ENCODE results near the gene EVA1C.
"Not testable (repeated sequence)": the region's sequence is repeated elsewhere in the genome, so short reads cannot be mapped to it uniquely, and the experiment has no call there.

The EVA1C gene

DNA sequence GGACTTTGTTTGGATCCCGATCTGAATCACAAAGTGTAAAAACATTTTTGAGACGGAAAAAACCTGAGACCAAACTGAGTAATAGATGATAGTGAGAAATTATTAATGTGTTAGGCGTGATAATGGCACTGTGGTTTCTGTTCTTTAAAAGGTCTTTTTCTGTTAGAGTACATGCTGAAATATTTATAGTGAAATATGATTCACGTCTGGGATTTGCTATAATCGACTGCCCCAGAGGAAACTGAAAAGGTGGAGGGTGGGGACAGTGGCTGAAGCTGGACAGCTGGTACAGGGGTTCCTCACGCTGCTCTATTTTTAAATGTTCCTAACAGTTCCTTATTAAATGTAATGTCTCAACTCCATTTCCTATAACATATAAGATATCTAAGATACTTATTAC lies 30.9 kb upstream of the EVA1C start:
- peaks cover 99% of the 10 kb centered on the region for H3K36me3 Mint-ChIP-seq (ENCODE audit: low read depth)
- H3K4me1 Mint-ChIP-seq (ENCODE audit: low read depth), result peaks cover 16% of the 10 kb centered on the region
- H3K27ac Mint-ChIP-seq, result no peak overlapping the region
- no peak overlapping the region for H3K4me3 Mint-ChIP-seq
- DNase-seq, result no peak
- no peaks in the 10 kb centered on the region for H3K27me3 Mint-ChIP-seq
- no peaks in the 10 kb centered on the region for H3K9me3 Mint-ChIP-seq

DNA sequence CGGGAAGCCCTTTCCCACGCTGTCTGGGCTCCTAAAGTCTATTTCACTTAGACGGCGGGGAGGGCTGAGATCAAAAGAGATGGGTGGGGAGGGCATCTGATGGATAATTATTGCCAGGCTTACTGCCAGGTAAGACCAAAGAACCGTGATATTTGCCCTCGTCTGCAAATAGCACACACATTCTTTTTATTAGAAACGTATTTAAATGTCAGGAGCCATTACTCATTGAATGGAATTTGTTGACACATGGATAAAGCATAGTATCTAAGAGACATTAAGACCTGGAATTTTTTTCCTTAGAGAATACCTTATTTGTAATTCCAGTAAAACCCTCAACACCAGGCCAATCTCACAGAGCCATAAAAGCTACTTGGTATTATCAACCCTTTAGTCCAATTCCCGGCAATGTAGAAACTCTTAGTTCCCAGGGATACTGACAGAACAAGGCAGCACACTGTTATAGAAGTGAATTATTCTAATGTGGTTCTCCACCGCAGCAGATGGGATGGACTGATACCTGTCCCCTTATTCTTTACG lies 30.3 kb upstream of the EVA1C start:
- H3K4me3 Mint-ChIP-seq, result no peak overlapping the region
- H3K36me3 Mint-ChIP-seq (ENCODE audit: low read depth), result peaks cover 99% of the 10 kb centered on the region
- H3K9me3 Mint-ChIP-seq, result no peaks in the 10 kb centered on the region
- peak overlapping the region; percentile 15 for H3K27ac Mint-ChIP-seq
- H3K27me3 Mint-ChIP-seq, result no peaks in the 10 kb centered on the region
- peaks cover 22% of the 10 kb centered on the region for H3K4me1 Mint-ChIP-seq (ENCODE audit: low read depth)
- no peak for DNase-seq

DNA sequence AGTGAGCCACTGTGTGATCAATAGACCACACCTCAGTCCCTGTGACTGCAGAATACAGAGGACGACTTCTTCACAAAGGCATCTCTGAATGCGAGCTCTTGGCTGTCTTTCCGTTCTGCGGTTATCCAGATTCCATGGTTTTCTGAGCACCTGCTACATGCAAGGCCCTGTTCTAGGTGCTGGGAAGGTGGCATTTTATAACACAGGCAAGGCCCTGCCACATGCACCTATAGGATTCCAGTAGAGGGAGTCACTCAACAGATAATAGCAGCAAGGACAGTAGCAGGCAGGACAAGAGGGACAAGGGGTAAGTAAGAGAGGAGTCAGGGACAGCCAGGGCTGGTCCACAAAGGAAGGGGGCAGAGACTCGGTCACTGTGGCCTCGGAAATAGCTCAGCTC lies 28.7 kb upstream of the EVA1C start:
- Mint-ChIP-seq H3K4me1 (ENCODE audit: low read depth) (peaks cover 37% of the 10 kb centered on the region), H3K9me3 (no peaks in the 10 kb centered on the region), H3K27ac (no peak overlapping the region), H3K27me3 (no peaks in the 10 kb centered on the region), H3K36me3 (ENCODE audit: low read depth) (peaks cover 99% of the 10 kb centered on the region), H3K4me3 (no peak overlapping the region)
- DNase-seq, result no peak

DNA sequence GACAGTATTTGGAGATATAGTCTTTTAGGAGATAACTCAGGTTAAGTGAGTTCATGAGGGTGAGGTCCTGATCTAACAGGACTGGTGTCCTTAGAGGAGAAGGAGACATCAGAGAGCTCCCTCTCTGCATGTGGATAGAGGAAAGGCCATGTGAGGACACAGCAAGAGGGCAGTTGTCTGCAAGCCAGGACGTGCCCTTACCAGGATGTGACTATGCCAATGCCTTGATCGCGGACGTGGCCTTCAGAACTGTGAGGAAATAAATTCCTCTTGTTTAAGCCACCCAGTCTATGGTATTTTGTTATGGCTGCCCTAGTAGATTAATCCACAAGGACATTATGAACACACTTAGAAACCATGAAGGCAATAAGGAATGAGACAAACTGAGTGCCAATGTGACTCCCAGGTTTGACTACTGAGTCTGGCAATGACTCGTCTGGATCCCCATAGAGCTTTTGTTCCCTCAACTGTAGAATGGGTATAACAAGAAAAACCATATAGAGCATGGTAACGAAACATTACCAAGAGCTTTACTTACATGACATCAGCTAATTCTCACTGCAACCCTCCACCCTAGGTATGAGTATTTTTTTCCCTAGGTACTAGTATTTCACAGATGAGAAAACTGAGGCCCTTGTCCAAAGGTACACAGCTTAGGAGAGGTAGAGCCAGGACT lies 26.2 kb upstream of the EVA1C start:
- H3K36me3 Mint-ChIP-seq (ENCODE audit: low read depth), result peaks cover 98% of the 10 kb centered on the region
- no peak overlapping the region for H3K4me3 Mint-ChIP-seq
- H3K4me1 Mint-ChIP-seq (ENCODE audit: low read depth), result peaks cover 61% of the 10 kb centered on the region

DNA sequence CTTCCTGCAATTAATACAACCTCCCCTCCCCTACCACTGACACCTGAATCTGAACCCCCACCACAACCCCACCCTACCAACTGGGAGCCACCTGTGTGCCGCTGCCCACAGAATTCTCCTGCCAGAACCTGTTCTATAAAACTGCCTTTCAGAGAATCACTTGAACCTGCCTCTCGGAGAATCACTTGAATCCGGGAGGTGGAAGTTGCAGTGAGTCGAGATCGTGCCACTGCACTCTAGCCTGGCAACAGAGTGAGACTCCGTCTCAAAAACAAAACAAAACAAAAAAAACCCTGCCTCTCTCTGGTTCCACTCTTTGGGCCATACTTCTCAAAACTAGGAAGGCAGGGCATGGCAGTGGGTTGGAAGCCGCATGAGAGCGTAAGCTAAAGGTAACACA lies 25.4 kb upstream of the EVA1C start:
- Mint-ChIP-seq H3K9me3 (no peaks in the 10 kb centered on the region), H3K27ac (peak overlapping the region; percentile 69), H3K27me3 (no peaks in the 10 kb centered on the region), H3K4me3 (no peak overlapping the region), H3K4me1 (ENCODE audit: low read depth) (peaks cover 68% of the 10 kb centered on the region), H3K36me3 (ENCODE audit: low read depth) (peaks cover 98% of the 10 kb centered on the region)
- DNase-seq, result no peak

More for the DNA sequence above, 26.2 kb upstream of the EVA1C start:
- peak overlapping the region; percentile 69 for H3K27ac Mint-ChIP-seq
- H3K9me3 Mint-ChIP-seq, result no peaks in the 10 kb centered on the region
- no peak for DNase-seq
- no peaks in the 10 kb centered on the region for H3K27me3 Mint-ChIP-seq

DNA sequence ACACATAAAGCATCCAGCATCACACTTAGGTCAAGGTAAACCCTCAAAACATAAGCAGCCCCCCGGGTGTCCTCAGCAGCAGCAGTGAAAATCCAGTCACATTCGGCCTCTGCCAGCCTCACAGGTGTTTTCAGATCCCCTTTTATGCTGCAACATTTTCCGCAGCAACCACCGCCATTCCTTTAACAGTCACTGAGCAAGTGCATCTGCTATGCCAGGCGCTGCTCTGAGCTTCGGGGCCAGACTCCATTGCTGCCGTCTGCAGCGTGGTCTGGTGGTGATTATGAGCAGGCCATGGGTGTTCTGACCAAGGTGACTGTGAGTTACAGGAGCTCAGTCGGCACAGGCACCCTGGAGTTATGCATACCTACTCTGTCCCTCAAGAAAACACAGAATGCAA lies 24.2 kb upstream of the EVA1C start:
- H3K4me1 Mint-ChIP-seq (ENCODE audit: low read depth), result peaks cover 72% of the 10 kb centered on the region

DNA sequence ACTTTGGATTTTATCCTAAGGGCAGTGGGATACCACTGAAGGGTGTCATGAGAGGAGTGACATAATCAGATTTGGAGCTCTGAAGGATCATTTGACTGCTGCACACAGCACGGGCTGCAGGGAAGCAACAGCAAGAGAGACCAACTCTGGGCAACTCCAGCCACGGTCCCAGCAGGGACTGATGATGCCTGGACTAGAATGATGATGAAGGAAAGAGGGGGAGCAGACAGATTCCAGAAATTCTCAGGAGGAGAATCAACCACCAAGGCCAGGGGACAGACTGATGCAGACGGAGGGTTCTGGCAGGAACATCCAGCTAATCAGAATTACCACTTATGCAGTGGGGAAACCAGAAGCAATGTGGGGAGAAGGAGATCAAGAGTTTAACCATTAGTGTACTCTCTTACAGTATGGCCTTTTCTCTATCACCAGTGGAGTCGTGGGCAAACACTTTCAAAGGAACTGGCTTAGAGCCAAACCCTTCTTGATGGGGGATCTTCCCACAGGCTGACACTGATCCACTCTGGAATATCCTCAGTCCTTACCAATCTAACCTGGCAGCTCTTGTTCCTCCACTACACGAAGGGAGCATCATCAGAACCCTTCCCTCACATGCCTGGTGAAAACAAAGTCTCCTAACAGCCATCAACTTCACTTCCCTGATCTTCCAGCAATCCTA lies 23.0 kb upstream of the EVA1C start:
- H3K4me1 Mint-ChIP-seq (ENCODE audit: low read depth), result peaks cover 82% of the 10 kb centered on the region
- no peaks in the 10 kb centered on the region for H3K27me3 Mint-ChIP-seq
- H3K36me3 Mint-ChIP-seq (ENCODE audit: low read depth), result peaks cover 85% of the 10 kb centered on the region
- H3K4me3 Mint-ChIP-seq, result peak overlapping the region; percentile 92
- DNase-seq, result no peak
- H3K9me3 Mint-ChIP-seq, result no peaks in the 10 kb centered on the region
- peak overlapping the region; percentile 75 for H3K27ac Mint-ChIP-seq

More for the DNA sequence above, 24.2 kb upstream of the EVA1C start:
- Mint-ChIP-seq H3K9me3 (no peaks in the 10 kb centered on the region), H3K27ac (no peak overlapping the region), H3K4me3 (no peak overlapping the region), H3K27me3 (no peaks in the 10 kb centered on the region), H3K36me3 (ENCODE audit: low read depth) (peaks cover 93% of the 10 kb centered on the region)
- DNase-seq, result no peak

DNA sequence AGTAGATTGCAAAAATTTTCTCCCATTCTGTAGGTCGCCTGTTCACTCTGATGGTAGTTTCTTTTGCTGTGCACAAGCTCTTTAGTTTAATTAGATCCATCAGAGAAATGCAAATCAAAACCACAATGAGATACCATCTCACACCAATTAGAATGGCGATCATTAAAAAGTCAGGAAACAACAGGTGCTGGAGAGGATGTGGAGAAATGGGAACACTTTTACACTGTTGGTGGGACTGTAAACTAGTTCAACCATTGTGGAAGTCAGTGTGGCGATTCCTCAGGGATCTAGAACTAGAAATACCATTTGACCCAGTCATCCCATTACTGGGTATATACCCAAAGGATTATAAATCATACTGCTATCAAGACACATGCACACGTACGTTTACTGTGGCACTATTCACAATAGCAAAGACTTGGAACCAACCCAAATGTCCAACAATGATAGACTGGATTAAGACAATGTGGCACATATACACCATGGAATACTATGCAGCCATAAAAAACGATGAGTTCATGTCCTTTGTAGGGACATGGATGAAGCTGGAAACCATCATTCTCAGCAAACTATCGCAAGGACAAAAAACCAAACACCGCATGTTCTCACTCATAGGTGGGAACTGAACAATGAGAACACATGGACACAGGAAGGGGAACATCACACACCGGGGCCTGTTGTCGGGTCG lies 21.8 kb upstream of the EVA1C start:
- H3K9me3 Mint-ChIP-seq, DNase-seq, H3K27me3 Mint-ChIP-seq: not testable (repeated sequence)
- Mint-ChIP-seq H3K4me1 (ENCODE audit: low read depth) (peaks cover 77% of the 10 kb centered on the region), H3K36me3 (ENCODE audit: low read depth) (peaks cover 72% of the 10 kb centered on the region), H3K27ac (peak overlapping the region; percentile 54), H3K4me3 (peak overlapping the region; percentile 92)

DNA sequence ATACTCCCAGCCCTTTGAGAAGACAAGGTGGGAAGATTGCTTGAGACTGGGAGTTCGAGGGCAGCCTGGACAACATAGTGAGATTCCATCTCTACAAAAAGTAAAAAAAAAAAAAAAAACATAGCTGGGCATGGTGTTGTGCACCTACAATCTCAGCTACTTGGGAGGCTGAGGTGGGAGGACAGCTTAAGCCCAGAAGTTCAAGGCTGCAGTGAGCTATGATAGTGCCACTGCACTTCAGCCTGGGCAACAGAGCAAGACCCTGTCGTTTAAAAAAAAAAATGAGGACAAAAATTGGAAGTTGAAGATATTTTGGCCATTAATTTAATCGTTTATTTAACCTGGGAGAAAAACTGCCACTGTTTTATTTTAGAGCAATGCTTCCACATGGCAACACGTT lies 20.8 kb upstream of the EVA1C start:
- Mint-ChIP-seq H3K27me3 (peaks cover 7% of the 10 kb centered on the region), H3K4me3 (peak overlapping the region; percentile 92), H3K27ac (peak overlapping the region; percentile 68), H3K4me1 (ENCODE audit: low read depth) (peaks cover 68% of the 10 kb centered on the region), H3K36me3 (ENCODE audit: low read depth) (peaks cover 63% of the 10 kb centered on the region), H3K9me3 (no peaks in the 10 kb centered on the region)
- DNase-seq, result no peak

DNA sequence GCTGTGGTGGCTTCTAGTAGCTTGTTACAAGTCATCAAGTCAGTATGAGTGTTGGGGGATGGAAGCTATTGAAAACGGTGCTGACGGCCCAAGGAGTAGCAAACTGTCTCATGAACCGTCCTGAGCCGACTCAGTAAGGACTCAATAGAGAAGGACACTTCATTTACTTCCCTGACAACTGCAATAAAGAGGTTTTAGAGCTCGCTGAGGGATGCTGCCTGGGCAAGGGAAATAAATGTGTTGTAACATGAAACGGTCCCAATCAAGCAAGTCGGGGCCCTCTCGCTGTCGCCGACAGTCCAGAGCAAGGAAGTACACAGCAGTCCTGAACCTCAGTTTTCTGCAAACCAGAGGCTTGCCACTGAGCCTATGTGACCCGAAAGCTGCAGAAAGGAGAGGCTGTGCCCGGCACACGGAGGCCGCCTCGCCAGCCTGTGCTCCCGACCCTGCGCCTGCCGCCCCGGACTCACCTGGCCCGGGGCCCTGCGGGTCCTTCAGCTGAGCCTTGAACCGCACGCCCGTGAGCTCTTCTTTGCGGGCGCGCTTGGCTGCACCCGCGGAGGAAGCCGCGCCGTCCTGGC lies 20.1 kb upstream of the EVA1C start:
- no peak for DNase-seq
- Mint-ChIP-seq H3K27ac (peak overlapping the region; percentile 94), H3K4me1 (ENCODE audit: low read depth) (peaks cover 61% of the 10 kb centered on the region), H3K36me3 (ENCODE audit: low read depth) (peaks cover 57% of the 10 kb centered on the region), H3K4me3 (peak overlapping the region; percentile 92), H3K27me3 (peaks cover 7% of the 10 kb centered on the region), H3K9me3 (no peaks in the 10 kb centered on the region)

DNA sequence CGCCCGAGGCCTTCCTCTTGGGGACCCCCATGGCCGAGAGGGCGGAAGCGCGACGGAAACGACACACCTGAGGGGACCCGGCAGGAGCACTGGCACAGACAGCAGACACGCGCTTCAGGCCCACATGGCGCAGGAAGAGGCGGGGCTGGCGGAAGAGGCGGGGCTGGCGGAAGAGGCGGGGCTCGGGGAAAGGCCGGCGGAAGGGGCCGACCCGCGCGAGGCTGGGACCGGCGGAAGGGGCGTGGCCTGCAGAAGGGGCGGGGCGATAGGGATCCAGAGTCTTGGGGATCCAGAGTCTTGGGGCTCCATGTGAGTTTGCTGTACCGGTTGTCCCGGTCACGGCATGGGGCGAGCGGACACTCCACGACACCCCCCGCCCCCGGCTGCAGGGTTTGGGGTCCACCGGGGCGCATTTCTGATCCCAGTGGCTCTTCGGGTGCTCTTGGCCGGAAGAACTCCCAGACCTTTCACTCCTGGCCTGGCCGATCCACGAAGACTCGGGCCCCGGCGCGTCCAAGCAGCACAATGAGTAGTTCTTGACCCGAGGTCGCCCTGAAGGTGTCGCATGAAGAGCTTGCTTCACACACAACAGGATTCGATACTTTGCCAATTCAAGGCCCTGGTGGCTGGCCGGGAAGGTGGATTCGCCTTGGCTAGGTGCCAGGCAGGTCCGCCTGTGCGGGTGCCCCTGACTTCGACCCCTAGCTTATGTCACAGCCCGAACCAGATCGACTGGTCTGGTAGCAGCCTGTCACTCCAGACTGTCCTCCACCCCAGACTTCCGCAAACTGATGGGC lies 19.4 kb upstream of the EVA1C start, which contains the start of gene URB1:
Gene URB1 (minus strand): TSS at position 133 of the 797 bp plus-strand sequence. CDS start 102 bp downstream, at position 31.
- Mint-ChIP-seq H3K4me1 (ENCODE audit: low read depth) (peaks cover 56% of the 10 kb centered on the region), H3K4me3 (peak within 1 kb of the TSS; percentile 92)

DNA sequence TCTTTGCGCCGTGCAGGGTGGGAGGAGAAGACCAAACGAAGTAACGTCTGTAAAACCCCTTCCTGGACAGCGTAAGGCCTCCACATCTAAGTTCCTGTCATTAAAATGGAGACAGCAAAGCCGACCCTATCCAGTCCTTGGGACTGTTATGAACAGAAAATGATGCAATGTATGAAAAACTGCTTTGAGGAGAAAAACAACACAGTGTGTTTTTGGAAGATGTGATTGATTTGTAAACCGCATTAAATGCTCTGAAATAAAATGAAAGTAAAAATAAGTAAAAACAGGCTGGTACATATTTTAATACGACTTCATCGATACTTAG lies 18.9 kb upstream of the EVA1C start:
- no peak for DNase-seq
- Mint-ChIP-seq H3K27me3 (peaks cover 11% of the 10 kb centered on the region), H3K36me3 (ENCODE audit: low read depth) (peaks cover 44% of the 10 kb centered on the region), H3K4me3 (peak overlapping the region; percentile 92), H3K4me1 (ENCODE audit: low read depth) (peaks cover 50% of the 10 kb centered on the region), H3K9me3 (no peaks in the 10 kb centered on the region), H3K27ac (peak overlapping the region; percentile 94)

More for the DNA sequence above, 19.4 kb upstream of the EVA1C start, which contains the start of gene URB1:
- peaks cover 7% of the 10 kb centered on the region for H3K27me3 Mint-ChIP-seq
- peak; percentile 98 for DNase-seq
- H3K27ac Mint-ChIP-seq, result peak within 1 kb of the TSS; percentile 94
- no peaks in the 10 kb centered on the region for H3K9me3 Mint-ChIP-seq
- peaks cover 50% of the 10 kb centered on the region for H3K36me3 Mint-ChIP-seq (ENCODE audit: low read depth)

DNA sequence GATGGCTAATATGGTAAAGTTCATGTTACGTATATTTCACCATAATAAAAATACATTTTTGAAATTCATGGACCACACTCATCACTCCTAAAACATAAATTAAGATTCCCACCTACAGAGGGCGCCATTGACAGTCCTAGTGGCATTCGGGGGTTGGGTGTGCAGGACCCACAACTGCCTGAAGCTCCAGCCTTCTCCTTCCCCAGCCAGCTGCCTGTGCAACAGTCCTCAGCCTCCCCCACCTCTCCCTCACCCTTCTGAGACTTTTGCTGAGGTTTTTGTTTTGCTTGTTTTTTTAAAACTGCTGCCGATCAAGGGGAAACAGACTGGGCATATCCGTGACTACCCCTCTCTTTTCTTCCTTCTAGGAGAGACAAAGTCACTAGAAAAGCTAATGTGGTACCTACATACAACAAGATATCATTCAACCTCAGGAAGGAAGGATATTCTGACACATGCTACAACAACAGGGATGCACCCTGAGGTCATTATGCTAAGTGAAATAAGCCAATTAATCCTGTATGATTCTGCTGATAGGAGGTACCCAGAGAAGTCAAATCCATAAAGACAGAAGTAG lies 9.2 kb upstream of the EVA1C start:
- Mint-ChIP-seq H3K9me3 (no peaks in the 10 kb centered on the region), H3K27me3 (peaks cover 2% of the 10 kb centered on the region), H3K4me1 (ENCODE audit: low read depth) (peaks cover 9% of the 10 kb centered on the region), H3K4me3 (no peak overlapping the region), H3K36me3 (ENCODE audit: low read depth) (no peaks in the 10 kb centered on the region), H3K27ac (no peak overlapping the region)
- peak; percentile 54 for DNase-seq
